ENCODE measurements around the gene RPS27. TPM values are rescaled to one million over a fixed set of nuclear protein-coding genes. Genes with fewer than 3 reads are reported as not detected.
A peak's percentile ranks its signal among the peaks of the same experiment; 100 is the strongest.

RPS27 gene
- 1,000 to 10,000 TPM; 1,867 to 2,094 TPM for total RNA-seq

GRCh38 chr1:153990468-153991150 is at the start of gene RPS27:
Gene RPS27, plus strand, starts transcription at chr1:153990762. Its CDS starts 35 bp downstream, at chr1:153990797.
- Mint-ChIP-seq H3K36me3 (ENCODE audit: low read depth) (peaks cover 46% of the 10 kb centered on the region), H3K27me3 (no peaks in the 10 kb centered on the region), H3K4me3 (peak within 1 kb of the TSS; percentile 93), H3K9me3 (ENCODE audit: low read depth) (no peaks in the 10 kb centered on the region), H3K27ac (peak within 1 kb of the TSS; percentile 96), H3K4me1 (peaks cover 49% of the 10 kb centered on the region)
- ChIA-PET POLR2A (interaction anchor here (0.5 to 2.0 kb wide), 27 partner anchors 8 to 459 kb away, joined by 3 to 41 read pairs (median 4); partner anchors contain the start of genes CHTOP, CREB3L4, CRTC2 and DENND4B), CTCF (interaction anchor here (0.6 to 7.7 kb wide), 9 partner anchors 15 to 1059 kb away, joined by 3 to 66 read pairs (median 3); partner anchors contain the start of genes GATAD2B and JTB)
- ATAC-seq (peak; percentile 90), DNase-seq (peak; percentile 91)
- intact Hi-C loops (cut with DNase I, micrococcal nuclease): loop anchor here (1.0 to 5.0 kb wide), 18 partner anchors 13 to 337 kb away; partner anchors contain the start of genes CRTC2 (in 2 of the 2), HAX1 (in 2 of the 2), ATP8B2 (in 1 of the 2) and DENND4B (in 1 of the 2)

DNA sequence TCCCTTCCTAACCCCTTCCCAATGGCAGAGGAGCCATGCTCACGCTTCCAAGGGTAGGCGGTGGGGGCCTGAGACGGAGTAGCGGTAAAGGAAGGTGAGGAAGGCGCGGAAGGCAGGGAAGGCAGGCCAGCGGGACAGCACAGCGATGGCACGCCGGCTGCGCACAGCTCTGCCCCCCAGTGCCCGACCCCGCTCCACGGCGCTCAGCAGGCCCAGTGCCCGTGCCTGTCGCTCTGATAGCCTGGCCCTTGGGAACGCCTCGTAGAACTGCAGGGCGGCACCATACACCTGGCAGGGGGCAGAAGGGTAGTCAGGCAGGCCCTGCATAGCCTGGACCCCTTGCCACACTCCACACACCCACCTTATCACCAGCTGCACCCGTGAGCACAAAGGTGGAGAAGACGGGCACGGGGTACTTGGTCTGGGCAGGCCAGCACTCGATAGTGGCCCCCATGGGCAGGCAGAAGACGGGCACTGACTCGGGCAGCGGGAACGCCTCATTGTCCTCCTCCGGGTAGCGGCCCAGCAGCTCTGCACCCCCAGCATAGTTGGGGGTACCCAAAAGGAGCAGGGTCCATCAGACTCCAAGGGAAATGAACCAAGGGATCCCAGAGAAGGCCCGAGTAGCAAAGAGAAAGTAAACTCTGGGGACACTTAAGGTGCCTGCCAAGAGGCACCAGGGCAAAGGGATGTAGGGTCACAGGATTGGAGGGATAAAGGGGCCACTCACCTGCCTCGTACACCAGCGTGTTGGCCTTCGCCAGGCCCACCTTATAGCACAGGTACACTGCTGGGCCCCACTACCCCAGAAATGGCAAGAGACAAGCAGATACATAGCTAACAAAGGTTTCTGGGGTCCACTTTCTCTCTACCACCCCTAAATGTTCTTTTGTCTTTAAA is 48.5 kb upstream of the RPS27 start:
- Mint-ChIP-seq H3K4me3 (no peak overlapping the region), H3K27me3 (no peaks in the 10 kb centered on the region), H3K27ac (no peak overlapping the region), H3K9me3 (ENCODE audit: low read depth) (no peaks in the 10 kb centered on the region), H3K36me3 (ENCODE audit: low read depth) (peaks cover 54% of the 10 kb centered on the region), H3K4me1 (peaks cover 24% of the 10 kb centered on the region)
- CTCF ChIA-PET: interaction anchor here (0.7 kb wide), 1 partner anchor 335 kb away, joined by 3 read pairs; no protein-coding TSS in a partner anchor
- no peak for DNase-seq
- intact Hi-C loops (cut with DNase I, micrococcal nuclease): no loop called here
- POLR2A ChIA-PET: no interaction called here
- ATAC-seq: no peak

- intact Hi-C loops (cut with DNase I, micrococcal nuclease): no loop called here
- DNase-seq (no peak), ATAC-seq (no peak)
- peaks cover 24% of the 10 kb centered on the region for H3K4me1 Mint-ChIP-seq
- H3K27ac Mint-ChIP-seq: peak overlapping the region; percentile 34
- no peak overlapping the region for H3K4me3 Mint-ChIP-seq
- H3K9me3 Mint-ChIP-seq (ENCODE audit: low read depth): no peaks in the 10 kb centered on the region
- no peaks in the 10 kb centered on the region for H3K27me3 Mint-ChIP-seq
- POLR2A ChIA-PET: interaction anchor here (3.6 kb wide), 1 partner anchor 20 kb away, joined by 24 read pairs; the partner anchor contains the start of gene GATAD2B
- CTCF ChIA-PET: interaction anchor here (0.5 to 4.1 kb wide), 7 partner anchors 12 to 334 kb away, joined by 3 to 24 read pairs (median 3); no protein-coding TSS in a partner anchor
- peaks cover 48% of the 10 kb centered on the region for H3K36me3 Mint-ChIP-seq (ENCODE audit: low read depth)
Observed at GRCh38 chr1:153942766-153943549, 47.6 kb upstream of the RPS27 start.

DNA sequence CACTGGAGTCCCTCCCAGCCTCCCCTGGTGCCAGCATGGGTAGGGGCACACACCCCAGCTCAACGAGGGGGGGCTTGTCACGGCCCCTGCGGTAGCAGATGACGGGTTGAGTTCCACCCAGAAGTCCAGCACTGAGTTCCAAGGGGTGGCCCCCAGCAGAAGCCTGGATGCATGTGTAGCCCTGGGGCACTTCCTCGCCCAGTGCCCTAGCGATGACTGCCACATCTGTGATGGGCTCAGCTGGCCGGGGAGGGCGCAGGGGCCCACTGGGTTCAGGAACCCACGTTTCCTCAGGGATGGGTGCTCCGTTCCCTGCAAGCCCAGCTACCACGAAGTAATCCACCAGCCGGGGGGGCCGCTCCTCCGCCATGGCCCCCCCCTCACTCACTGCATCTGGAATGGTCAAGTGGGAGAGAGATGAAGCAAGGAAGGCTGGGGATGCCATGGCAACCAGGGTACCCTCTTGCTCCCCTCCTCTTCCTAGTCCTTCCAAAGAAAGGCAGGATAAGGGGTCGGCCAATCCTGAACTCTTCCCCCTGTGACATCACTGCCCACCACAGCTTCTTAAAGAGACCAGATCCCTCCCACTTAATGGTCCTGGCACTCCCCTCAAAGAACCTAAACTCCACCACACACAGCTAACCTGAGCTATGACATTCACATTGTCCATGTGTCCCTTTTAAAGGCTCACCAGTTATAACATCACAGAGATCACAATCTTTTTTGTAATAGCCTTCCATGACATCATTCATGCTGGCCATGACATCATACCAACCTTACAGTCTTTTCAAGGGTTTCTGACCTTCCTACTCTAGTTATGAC is 46.3 kb upstream of the RPS27 start:
- DNase-seq (peak; percentile 49), ATAC-seq (no peak)
- Mint-ChIP-seq H3K27me3 (no peaks in the 10 kb centered on the region), H3K9me3 (ENCODE audit: low read depth) (no peaks in the 10 kb centered on the region), H3K36me3 (ENCODE audit: low read depth) (peaks cover 46% of the 10 kb centered on the region), H3K4me3 (peak overlapping the region; percentile 88), H3K4me1 (peaks cover 24% of the 10 kb centered on the region), H3K27ac (peak overlapping the region; percentile 96)
- ChIA-PET CTCF (interaction anchor here (0.6 to 4.1 kb wide), 16 partner anchors 14 to 1833 kb away, joined by 3 to 28 read pairs (median 4); partner anchors contain the start of genes CREB3L4, RAB13 and SLC39A1), POLR2A (interaction anchor here (0.5 to 3.6 kb wide), 8 partner anchors 10 to 199 kb away, joined by 3 to 24 read pairs (median 5); partner anchors contain the start of genes GATAD2B, RAB13, RPS27 and SLC39A1)
- intact Hi-C loops (cut with DNase I, micrococcal nuclease): loop anchor here in 1 of 2 experiments (1.0 kb wide), 1 partner anchor 21 kb away; no protein-coding TSS in a partner anchor

- DNase-seq (no peak), ATAC-seq (no peak)
- intact Hi-C loops (cut with DNase I, micrococcal nuclease): loop anchor here (1.0 to 5.0 kb wide), 4 partner anchors 13 to 276 kb away; partner anchors contain the start of genes RAB13 (in 1 of the 2) and UBAP2L (in 1 of the 2)
- ChIA-PET POLR2A (interaction anchor here (0.5 to 3.6 kb wide), 9 partner anchors 10 to 198 kb away, joined by 3 to 24 read pairs (median 6); partner anchors contain the start of genes CREB3L4, GATAD2B, RAB13 and RPS27), CTCF (interaction anchor here (0.6 to 4.1 kb wide), 12 partner anchors 18 to 1833 kb away, joined by 3 to 28 read pairs (median 5); partner anchors contain the start of genes CREB3L4, RAB13 and SLC39A1)
- Mint-ChIP-seq H3K27ac (peak overlapping the region; percentile 96), H3K9me3 (ENCODE audit: low read depth) (no peaks in the 10 kb centered on the region), H3K4me1 (peaks cover 24% of the 10 kb centered on the region), H3K36me3 (ENCODE audit: low read depth) (peaks cover 41% of the 10 kb centered on the region), H3K4me3 (peak overlapping the region; percentile 88), H3K27me3 (no peaks in the 10 kb centered on the region)
Observed at GRCh38 chr1:153944827-153945117, 45.8 kb upstream of the RPS27 start.

GRCh38 chr1:153945131-153945794 is 45.3 kb upstream of the RPS27 start:
- no peaks in the 10 kb centered on the region for H3K9me3 Mint-ChIP-seq (ENCODE audit: low read depth)
- peak; percentile 87 for DNase-seq
- POLR2A ChIA-PET: interaction anchor here (0.5 to 3.6 kb wide), 10 partner anchors 9 to 198 kb away, joined by 3 to 24 read pairs (median 6); partner anchors contain the start of genes CREB3L4, GATAD2B, RAB13 and RPS27
- H3K36me3 Mint-ChIP-seq (ENCODE audit: low read depth): peaks cover 41% of the 10 kb centered on the region
- CTCF ChIA-PET: interaction anchor here (0.6 to 4.1 kb wide), 9 partner anchors 11 to 148 kb away, joined by 3 to 28 read pairs (median 12); partner anchors contain the start of genes CREB3L4, RAB13 and SLC39A1
- H3K4me1 Mint-ChIP-seq: peaks cover 24% of the 10 kb centered on the region
- no peaks in the 10 kb centered on the region for H3K27me3 Mint-ChIP-seq
- H3K27ac Mint-ChIP-seq: peak overlapping the region; percentile 96
- intact Hi-C loops (cut with DNase I, micrococcal nuclease): loop anchor here (1.0 to 5.0 kb wide), 3 partner anchors 12 to 275 kb away; partner anchors contain the start of genes RAB13 (in 1 of the 2) and UBAP2L (in 1 of the 2)
- peak; percentile 62 for ATAC-seq
- H3K4me3 Mint-ChIP-seq: peak overlapping the region; percentile 88

GRCh38 chr1:153945795-153946621 is 44.6 kb upstream of the RPS27 start:
- DNase-seq (peak; percentile 84), ATAC-seq (peak; percentile 52)
- no peaks in the 10 kb centered on the region for H3K9me3 Mint-ChIP-seq (ENCODE audit: low read depth)
- peaks cover 42% of the 10 kb centered on the region for H3K36me3 Mint-ChIP-seq (ENCODE audit: low read depth)
- peaks cover 24% of the 10 kb centered on the region for H3K4me1 Mint-ChIP-seq
- H3K4me3 Mint-ChIP-seq: peak overlapping the region; percentile 88
- intact Hi-C loops (cut with DNase I, micrococcal nuclease): loop anchor here (1.0 to 5.0 kb wide), 13 partner anchors 11 to 435 kb away; partner anchors contain the start of genes RAB13 (in 2 of the 2), CRTC2 (in 1 of the 2), ILF2 (in 1 of the 2) and RPS27 (in 1 of the 2)
- ChIA-PET POLR2A (interaction anchor here (0.6 to 3.6 kb wide), 9 partner anchors 9 to 429 kb away, joined by 3 to 24 read pairs (median 5); partner anchors contain the start of genes CHTOP, CREB3L4, GATAD2B and RPS27), CTCF (interaction anchor here (0.8 to 4.1 kb wide), 14 partner anchors 10 to 148 kb away, joined by 3 to 28 read pairs (median 7); partner anchors contain the start of genes CREB3L4, RAB13 and SLC39A1)
- H3K27ac Mint-ChIP-seq: peak overlapping the region; percentile 96
- no peaks in the 10 kb centered on the region for H3K27me3 Mint-ChIP-seq

DNA sequence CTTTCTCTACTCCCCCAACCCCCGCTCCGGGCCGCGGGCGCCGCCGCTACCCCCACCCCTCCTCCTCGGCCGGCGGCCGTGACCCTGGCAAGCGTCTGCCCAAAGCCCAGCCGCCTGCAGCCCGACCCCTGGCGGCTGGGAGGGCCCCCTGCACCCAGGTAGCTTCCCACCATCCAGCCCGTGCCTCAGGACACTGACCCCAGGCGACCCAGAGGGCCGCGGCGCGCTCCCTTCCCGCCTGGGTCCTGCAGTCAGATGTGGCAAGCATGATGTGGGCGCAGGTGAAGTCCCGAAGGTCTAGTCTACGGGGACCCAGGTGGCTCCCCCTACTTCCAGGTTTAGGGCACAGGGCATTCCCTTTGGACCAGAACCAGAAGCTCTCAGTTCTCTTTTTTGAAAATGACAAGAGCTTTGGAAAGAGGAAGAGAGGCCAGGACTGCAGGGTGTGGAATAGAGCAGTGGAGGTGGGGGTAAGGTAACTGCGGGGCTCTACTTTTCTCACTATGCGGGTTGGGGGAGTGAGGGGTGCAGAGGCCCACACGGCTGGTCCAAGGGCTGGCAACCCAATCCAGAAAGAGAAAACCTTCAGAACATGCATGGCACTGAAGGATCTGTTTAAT is 43.8 kb upstream of the RPS27 start, which contains the start of gene DENND4B:
Gene DENND4B (minus strand): TSS at position 97 of the 620 bp plus-strand sequence. CDS start 2,344 bp downstream, outside the sequence.
- peaks cover 24% of the 10 kb centered on the region for H3K4me1 Mint-ChIP-seq
- ChIA-PET CTCF (interaction anchor here (0.6 to 4.1 kb wide), 18 partner anchors 10 to 755 kb away, joined by 3 to 28 read pairs (median 6); partner anchors contain the start of genes CREB3L4, ILF2 and RAB13), POLR2A (interaction anchor here (0.6 to 3.6 kb wide), 7 partner anchors 16 to 430 kb away, joined by 3 to 24 read pairs (median 5); partner anchors contain the start of genes CHTOP, CREB3L4, GATAD2B and RPS27)
- H3K9me3 Mint-ChIP-seq (ENCODE audit: low read depth): no peaks in the 10 kb centered on the region
- intact Hi-C loops (cut with DNase I, micrococcal nuclease): loop anchor here (1.0 to 5.0 kb wide), 11 partner anchors 12 to 435 kb away; partner anchors contain the start of genes RAB13 (in 2 of the 2), CRTC2 (in 1 of the 2), ILF2 (in 1 of the 2) and RPS27 (in 1 of the 2)
- H3K27me3 Mint-ChIP-seq: no peaks in the 10 kb centered on the region
- peak within 1 kb of the TSS; percentile 96 for H3K27ac Mint-ChIP-seq
- DNase-seq (peak; percentile 87), ATAC-seq (peak; percentile 74)
- peak within 1 kb of the TSS; percentile 88 for H3K4me3 Mint-ChIP-seq
- H3K36me3 Mint-ChIP-seq (ENCODE audit: low read depth): peaks cover 42% of the 10 kb centered on the region
